ENCODE results near the gene SGPP2.

Gene SGPP2

GRCh38 chr2:222483513-222484039, 59.2 kb downstream of the SGPP2 start (continued):
- TF ChIP-seq ZBTB17 (tag by site-specific recombination; IDR thresholded peaks at IDR 0.05) (no peak), ZNF530 (tag by site-specific recombination; IDR thresholded peaks at IDR 0.05; ENCODE audit: low read depth) (no peak), ZNF26 (tag by site-specific recombination; IDR thresholded peaks at IDR 0.05) (no peak), ZNF677 (tag by site-specific recombination; IDR thresholded peaks at IDR 0.05) (no peak), ZNF324 (tag by site-specific recombination; IDR thresholded peaks at IDR 0.05) (no peak), PRDM6 (tag by site-specific recombination; IDR thresholded peaks at IDR 0.05) (peak; percentile 64), ZNF654 (tag by site-specific recombination; IDR thresholded peaks at IDR 0.05; ENCODE audit: low read depth) (peak; percentile 26; the same call in 1 of the 2 replicates), ZNF785 (tag by site-specific recombination; IDR thresholded peaks at IDR 0.05) (no peak), FEZF1 (tag by site-specific recombination; IDR thresholded peaks at IDR 0.05) (peak; percentile 27; the same call in 1 of the 2 replicates)

- Histone ChIP-seq H3K4me1 (ENCODE audit: control insufficient read depth, insufficient read depth, low read length) (peaks cover 11% of the 10 kb centered on the region), H3K36me3 (ENCODE audit: control insufficient read depth in 2 of 2, insufficient read depth in 1 of 2, low read length in 2 of 2) (no peaks in the 10 kb centered on the region; a peak in 1 of 3 replicates), H3K27ac (ENCODE audit: extremely low read depth, low read depth, low read length) (no peak overlapping the region; the same call in 1 of the 2 replicates), H3K9me3 (ENCODE audit: control insufficient read depth, insufficient read depth, low read depth, low read length) (no peaks in the 10 kb centered on the region), H3K4me3 (ENCODE audit: low read depth, low read length) (no peak overlapping the region)
- CTCF ChIA-PET: no interaction called here
- TF ChIP-seq ZNF777 (tag by site-specific recombination; IDR thresholded peaks at IDR 0.05; ENCODE audit: borderline replicate concordance) (no peak), ZNF324 (tag by site-specific recombination; IDR thresholded peaks at IDR 0.05) (no peak), ZNF391 (tag by site-specific recombination; IDR thresholded peaks at IDR 0.05; ENCODE audit: borderline replicate concordance, low read depth) (no peak), SETDB1 (IDR thresholded peaks at IDR 0.05; ENCODE audit: insufficient read length, low read length) (no peak), ZNF423 (tag by site-specific recombination; IDR thresholded peaks at IDR 0.05) (no peak), ZBTB11 (tag by site-specific recombination; conservative IDR thresholded peaks at IDR 0.05; ENCODE audit: low read depth) (no peak), PBX3 (CRISPR knock-in tag; IDR thresholded peaks at IDR 0.05) (no peak), ZNF132 (tag by site-specific recombination; IDR thresholded peaks at IDR 0.05; ENCODE audit: borderline replicate concordance) (no peak), ZNF660 (tag by site-specific recombination; IDR thresholded peaks at IDR 0.05) (no peak)
- POLR2A ChIA-PET: no interaction called here
These were observed 61.2 kb downstream of the SGPP2 start for GRCh38 chr2:222485367-222486211.
